SJSA1 (cell line): ENCODE measurements around the gene THEM4. TPM values are rescaled to one million over a fixed set of nuclear protein-coding genes. Genes with fewer than 3 reads are reported as not detected.
"Not testable (repeated sequence)": the region's sequence is repeated elsewhere in the genome, so short reads cannot be mapped to it uniquely, and the experiment has no call there.

Source experiments
- DNase-seq, 2 experiments: peaks; one replicate each; pipeline ENCODE4 v3.0.0-alpha.2; 2015 to 2020; ENCODE audit warnings: low spot score in 2 of 2, low read depth in 1 of 2
- H3K27ac ChIP-seq: fragments of 250-450 bp; sonication (Bioruptor Pico); 2 replicates; pipeline ENCODE4 v1.5.1; 2020; ENCODE audit warnings: mild to moderate bottlenecking, moderate library complexity
- H3K27me3 ChIP-seq: fragments of 250-450 bp; sonication (Bioruptor Pico); replicated peaks from 2 replicates; pipeline ENCODE4 v1.5.1; 2020; ENCODE audit warnings: mild to moderate bottlenecking, moderate library complexity
- H3K36me3 ChIP-seq: fragments of 250-450 bp; sonication (Bioruptor Pico); 2 replicates; pipeline ENCODE4 v1.5.1; 2020; ENCODE audit warnings: mild to moderate bottlenecking
- H3K4me1 ChIP-seq: fragments of 250-450 bp; sonication (Bioruptor Pico); replicated peaks from 2 replicates; pipeline ENCODE4 v1.6.1; 2021; ENCODE audit warnings: mild to moderate bottlenecking
- H3K4me3 ChIP-seq: fragments of 250-450 bp; sonication (Bioruptor Pico); 2 replicates; pipeline ENCODE4 v1.5.1; 2020; ENCODE audit warnings: mild to moderate bottlenecking
- H3K9me3 ChIP-seq: fragments of 250-450 bp; sonication (Bioruptor Pico); replicated peaks from 2 replicates; pipeline ENCODE4 v1.5.1; 2020; ENCODE audit warnings: mild to moderate bottlenecking
- total RNA-seq: library from RNA; depleted of rRNA; stranded (reverse); fragments of >200 nt; shearing (Covaris generic); gene quantifications from 2 replicates; pipeline ENCODE4 v1.2.3, GENCODE V29; 2014

The THEM4 gene
- total RNA-seq, 1 experiment from 2014 or later, result 9.5 TPM

GRCh38 chr1:151918156-151918555 is 8.8 kb upstream of the THEM4 start:
- DNase-seq, result no peak
- Histone ChIP-seq H3K4me3 (no peak overlapping the region), H3K27ac (no peak overlapping the region), H3K4me1 (no peaks in the 10 kb centered on the region), H3K36me3 (no peaks in the 10 kb centered on the region), H3K9me3 (no peaks in the 10 kb centered on the region), H3K27me3 (no peaks in the 10 kb centered on the region)

GRCh38 chr1:151916726-151917370 is 7.5 kb upstream of the THEM4 start:
- Histone ChIP-seq H3K27me3 (no peaks in the 10 kb centered on the region), H3K27ac (no peak overlapping the region), H3K9me3 (no peaks in the 10 kb centered on the region), H3K4me3 (no peak overlapping the region), H3K4me1 (no peaks in the 10 kb centered on the region), H3K36me3 (no peaks in the 10 kb centered on the region)
- DNase-seq, result no peak

- no peaks in the 10 kb centered on the region for H3K27me3 ChIP-seq
- H3K27ac ChIP-seq, result no peak overlapping the region
- no peaks in the 10 kb centered on the region for H3K9me3 ChIP-seq
- no peak overlapping the region for H3K4me3 ChIP-seq
- no peak for DNase-seq
- no peaks in the 10 kb centered on the region for H3K4me1 ChIP-seq
- no peaks in the 10 kb centered on the region for H3K36me3 ChIP-seq
Observed at GRCh38 chr1:151915061-151915686, 5.9 kb upstream of the THEM4 start.

GRCh38 chr1:151914076-151914475 is 4.8 kb upstream of the THEM4 start:
- no peaks in the 10 kb centered on the region for H3K36me3 ChIP-seq
- DNase-seq, result no peak

GRCh38 chr1:151912973-151913372 is 3.7 kb upstream of the THEM4 start:
- no peak overlapping the region for H3K4me3 ChIP-seq
- H3K27ac ChIP-seq, result no peak overlapping the region
- no peak for DNase-seq
- H3K9me3 ChIP-seq, result peaks cover 3% of the 10 kb centered on the region; the same call in 1 of the 2 replicates
- H3K36me3 ChIP-seq, result peaks cover 2% of the 10 kb centered on the region; the same call in 1 of the 2 replicates
- H3K27me3 ChIP-seq, result no peaks in the 10 kb centered on the region
- H3K4me1 ChIP-seq, result no peaks in the 10 kb centered on the region; the same call in 1 of the 2 replicates

More at GRCh38 chr1:151914076-151914475, 4.8 kb upstream of the THEM4 start:
- Histone ChIP-seq H3K4me1 (no peaks in the 10 kb centered on the region; the same call in 1 of the 2 replicates), H3K27me3 (no peaks in the 10 kb centered on the region), H3K9me3 (no peaks in the 10 kb centered on the region), H3K4me3 (no peak overlapping the region), H3K27ac (no peak overlapping the region)

- H3K27ac ChIP-seq, result no peak overlapping the region
- H3K4me1 ChIP-seq, result no peaks in the 10 kb centered on the region; the same call in 1 of the 2 replicates
- no peak for DNase-seq
- H3K9me3 ChIP-seq, result peaks cover 12% of the 10 kb centered on the region
- peaks cover 15% of the 10 kb centered on the region for H3K36me3 ChIP-seq
- no peaks in the 10 kb centered on the region for H3K27me3 ChIP-seq
- no peak overlapping the region for H3K4me3 ChIP-seq
Observed at GRCh38 chr1:151908228-151908691, 1.1 kb downstream of the THEM4 start.

GRCh38 chr1:151907363-151908139 is 1.8 kb downstream of the THEM4 start:
- no peak overlapping the region for H3K4me3 ChIP-seq
- no peaks in the 10 kb centered on the region for H3K27me3 ChIP-seq
- H3K9me3 ChIP-seq, result peaks cover 12% of the 10 kb centered on the region
- peaks cover 15% of the 10 kb centered on the region for H3K36me3 ChIP-seq
- no peaks in the 10 kb centered on the region; the same call in 1 of the 2 replicates for H3K4me1 ChIP-seq
- DNase-seq, result peak in 1 of 2 experiments; percentile 20
- no peak overlapping the region for H3K27ac ChIP-seq

- DNase-seq, H3K27me3 ChIP-seq, H3K4me3 ChIP-seq, H3K4me1 ChIP-seq, H3K27ac ChIP-seq: not testable (repeated sequence)
- Histone ChIP-seq H3K36me3 (peaks cover 23% of the 10 kb centered on the region), H3K9me3 (peaks cover 22% of the 10 kb centered on the region)
Observed at GRCh38 chr1:151906324-151906645, 3.0 kb downstream of the THEM4 start.

- Histone ChIP-seq H3K9me3 (peaks cover 22% of the 10 kb centered on the region), H3K36me3 (peaks cover 23% of the 10 kb centered on the region)
- not testable (repeated sequence) for H3K4me3 ChIP-seq, DNase-seq, H3K27ac ChIP-seq, H3K27me3 ChIP-seq, H3K4me1 ChIP-seq
Observed at GRCh38 chr1:151905443-151906323, 3.6 kb downstream of the THEM4 start.

GRCh38 chr1:151905070-151905442 is 4.3 kb downstream of the THEM4 start:
- peaks cover 22% of the 10 kb centered on the region for H3K9me3 ChIP-seq
- no peaks in the 10 kb centered on the region; the same call in 1 of the 2 replicates for H3K4me1 ChIP-seq
- peaks cover 23% of the 10 kb centered on the region for H3K36me3 ChIP-seq
- no peak for DNase-seq
- H3K4me3 ChIP-seq, result no peak overlapping the region
- no peaks in the 10 kb centered on the region for H3K27me3 ChIP-seq
- no peak overlapping the region for H3K27ac ChIP-seq

GRCh38 chr1:151902858-151903257 is 6.5 kb downstream of the THEM4 start:
- no peaks in the 10 kb centered on the region for H3K27me3 ChIP-seq
- peaks cover 19% of the 10 kb centered on the region for H3K36me3 ChIP-seq
- no peak overlapping the region for H3K27ac ChIP-seq
- H3K4me1 ChIP-seq, result peaks cover 11% of the 10 kb centered on the region
- H3K9me3 ChIP-seq, result peaks cover 18% of the 10 kb centered on the region
- H3K4me3 ChIP-seq, result no peak overlapping the region
- no peak for DNase-seq

- not testable (repeated sequence) for DNase-seq, H3K9me3 ChIP-seq, H3K27me3 ChIP-seq, H3K27ac ChIP-seq, H3K4me3 ChIP-seq
- Histone ChIP-seq H3K4me1 (peaks cover 11% of the 10 kb centered on the region), H3K36me3 (peaks cover 11% of the 10 kb centered on the region)
Observed at GRCh38 chr1:151900804-151901203, 8.5 kb downstream of the THEM4 start.

GRCh38 chr1:151898519-151898991 is 10.8 kb downstream of the THEM4 start:
- H3K36me3 ChIP-seq, result peaks cover 23% of the 10 kb centered on the region
- H3K27me3 ChIP-seq, result no peaks in the 10 kb centered on the region
- H3K4me3 ChIP-seq, result no peak overlapping the region
- H3K9me3 ChIP-seq, result peaks cover 9% of the 10 kb centered on the region
- H3K27ac ChIP-seq, result no peak overlapping the region
- DNase-seq, result no peak
- peaks cover 16% of the 10 kb centered on the region for H3K4me1 ChIP-seq
